Measurements from ENCODE around the gene MACROD2. TPM values are rescaled to one million over a fixed set of nuclear protein-coding genes. Genes with fewer than 3 reads are reported as not detected.
A peak's percentile ranks its signal among the peaks of the same experiment; 100 is the strongest.

The MACROD2 gene
- total RNA-seq, 1 donor from 2014 or later, result 2.4 TPM

GRCh38 chr20:15642676-15643075 is 1647.4 kb downstream of the MACROD2 start:
- H3K4me2 ChIP-seq (ENCODE audit: low read length), result no peak overlapping the region
- FAIRE-seq, result peak; percentile 32
- peaks cover 4% of the 10 kb centered on the region for H3K4me1 Mint-ChIP-seq (ENCODE audit: low read depth, unreplicated experiment)

GRCh38 chr20:15643713-15644112 is 1648.4 kb downstream of the MACROD2 start:
- no peaks in the 10 kb centered on the region for H3K27me3 ChIP-seq (ENCODE audit: insufficient read depth, low read length)
- Mint-ChIP-seq H3K27ac (ENCODE audit: unreplicated experiment) (no peak overlapping the region), H3K4me1 (ENCODE audit: low read depth, unreplicated experiment) (peaks cover 4% of the 10 kb centered on the region), H3K4me3 (ENCODE audit: unreplicated experiment) (no peak overlapping the region), H3K9me3 (ENCODE audit: unreplicated experiment) (peaks cover 2% of the 10 kb centered on the region), H3K36me3 (ENCODE audit: low read depth, unreplicated experiment) (no peaks in the 10 kb centered on the region), H3K27me3 (ENCODE audit: low read depth, unreplicated experiment) (peaks cover 4% of the 10 kb centered on the region)
- no peak overlapping the region for H2AFZ ChIP-seq (ENCODE audit: low read depth, low read length)
- H3K36me3 ChIP-seq (ENCODE audit: insufficient read depth, low read length), result no peaks in the 10 kb centered on the region
- no peak overlapping the region for H3K4me3 ChIP-seq (ENCODE audit: insufficient read depth, low read depth, low read length)
- FAIRE-seq (no peak), DNase-seq (ENCODE audit: low read depth) (no peak)
- H3K9me3 ChIP-seq (ENCODE audit: insufficient read depth, low read depth, low read length), result no peaks in the 10 kb centered on the region
- H3K27ac ChIP-seq (ENCODE audit: low read depth, low read length), result no peak overlapping the region
- no peak overlapping the region for H3K4me2 ChIP-seq (ENCODE audit: low read length)
- no peaks in the 10 kb centered on the region for H4K20me1 ChIP-seq (ENCODE audit: insufficient read depth, low read length)
- no peaks in the 10 kb centered on the region for H3K4me1 ChIP-seq (ENCODE audit: insufficient read depth, low read length)
- no peak overlapping the region for H3K9ac ChIP-seq (ENCODE audit: low read length)
- H3K79me2 ChIP-seq (ENCODE audit: insufficient read depth, low read length), result no peaks in the 10 kb centered on the region
- TF ChIP-seq EZH2 (IDR thresholded peaks at IDR 0.05; ENCODE audit: insufficient read depth, low read length) (no peak), CTCF (IDR thresholded peaks at IDR 0.05; ENCODE audit: insufficient read depth, low read depth, low read length) (peak; percentile 32)

More at GRCh38 chr20:15642676-15643075, 1647.4 kb downstream of the MACROD2 start:
- peaks cover 2% of the 10 kb centered on the region for H3K9me3 Mint-ChIP-seq (ENCODE audit: unreplicated experiment)
- H3K4me3 ChIP-seq (ENCODE audit: insufficient read depth, low read depth, low read length), result no peak overlapping the region
- H3K4me3 Mint-ChIP-seq (ENCODE audit: unreplicated experiment), result no peak overlapping the region
- no peaks in the 10 kb centered on the region for H3K9me3 ChIP-seq (ENCODE audit: insufficient read depth, low read depth, low read length)
- no peaks in the 10 kb centered on the region for H3K36me3 ChIP-seq (ENCODE audit: insufficient read depth, low read length)
- H3K36me3 Mint-ChIP-seq (ENCODE audit: low read depth, unreplicated experiment), result no peaks in the 10 kb centered on the region
- peaks cover 4% of the 10 kb centered on the region for H3K27me3 Mint-ChIP-seq (ENCODE audit: low read depth, unreplicated experiment)
- DNase-seq (ENCODE audit: low read depth), result no peak
- H2AFZ ChIP-seq (ENCODE audit: low read depth, low read length), result no peak overlapping the region
- H3K79me2 ChIP-seq (ENCODE audit: insufficient read depth, low read length), result no peaks in the 10 kb centered on the region
- H3K4me1 ChIP-seq (ENCODE audit: insufficient read depth, low read length), result no peaks in the 10 kb centered on the region
- H4K20me1 ChIP-seq (ENCODE audit: insufficient read depth, low read length), result no peaks in the 10 kb centered on the region
- TF ChIP-seq EZH2 (IDR thresholded peaks at IDR 0.05; ENCODE audit: insufficient read depth, low read length), result no peak
- H3K27ac ChIP-seq (ENCODE audit: low read depth, low read length), result no peak overlapping the region
- H3K27me3 ChIP-seq (ENCODE audit: insufficient read depth, low read length), result peaks cover 2% of the 10 kb centered on the region
- H3K9ac ChIP-seq (ENCODE audit: low read length), result no peak overlapping the region
- no peak overlapping the region for H3K27ac Mint-ChIP-seq (ENCODE audit: unreplicated experiment)

DNA sequence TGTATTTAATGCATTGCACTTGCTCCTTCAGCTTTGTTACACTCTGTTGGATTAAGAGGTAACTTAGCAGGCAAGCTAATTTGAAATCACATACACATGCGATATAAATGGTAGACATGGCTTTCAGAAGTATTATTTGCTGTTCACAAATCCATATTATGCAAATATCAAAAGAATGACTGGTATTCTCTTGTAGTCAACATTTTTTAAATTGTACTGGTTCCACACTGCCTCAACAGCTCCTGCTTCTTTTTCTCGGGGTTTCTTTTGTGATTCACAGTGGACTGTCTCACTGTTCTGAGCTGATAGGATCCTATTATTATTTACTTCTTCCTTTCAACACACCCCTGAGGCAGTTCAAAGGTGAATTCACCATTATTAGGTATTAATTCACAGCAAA is 1650.5 kb downstream of the MACROD2 start:
- Mint-ChIP-seq H3K27me3 (ENCODE audit: low read depth, unreplicated experiment) (peaks cover under 1% of the 10 kb centered on the region), H3K4me3 (ENCODE audit: unreplicated experiment) (no peak overlapping the region), H3K27ac (ENCODE audit: unreplicated experiment) (no peak overlapping the region), H3K9me3 (ENCODE audit: unreplicated experiment) (no peaks in the 10 kb centered on the region), H3K36me3 (ENCODE audit: low read depth, unreplicated experiment) (no peaks in the 10 kb centered on the region), H3K4me1 (ENCODE audit: low read depth, unreplicated experiment) (peaks cover 4% of the 10 kb centered on the region)
- FAIRE-seq (no peak), DNase-seq (ENCODE audit: low read depth) (no peak)
- Histone ChIP-seq H3K9ac (ENCODE audit: low read length) (no peak overlapping the region), H4K20me1 (ENCODE audit: insufficient read depth, low read length) (no peaks in the 10 kb centered on the region), H3K27ac (ENCODE audit: low read depth, low read length) (no peak overlapping the region), H3K4me2 (ENCODE audit: low read length) (no peak overlapping the region), H3K4me3 (ENCODE audit: insufficient read depth, low read depth, low read length) (no peak overlapping the region), H3K9me3 (ENCODE audit: insufficient read depth, low read depth, low read length) (no peaks in the 10 kb centered on the region), H2AFZ (ENCODE audit: low read depth, low read length) (no peak overlapping the region), H3K79me2 (ENCODE audit: insufficient read depth, low read length) (no peaks in the 10 kb centered on the region), H3K36me3 (ENCODE audit: insufficient read depth, low read length) (no peaks in the 10 kb centered on the region), H3K27me3 (ENCODE audit: insufficient read depth, low read length) (no peaks in the 10 kb centered on the region), H3K4me1 (ENCODE audit: insufficient read depth, low read length) (no peaks in the 10 kb centered on the region)
- no peak for TF ChIP-seq EZH2 (IDR thresholded peaks at IDR 0.05; ENCODE audit: insufficient read depth, low read length)
- TF ChIP-seq CTCF (IDR thresholded peaks at IDR 0.05; ENCODE audit: insufficient read depth, low read depth, low read length), result no peak
